ENCODE results near the gene THAP8. TPM values are rescaled to one million over a fixed set of nuclear protein-coding genes. Genes with fewer than 3 reads are reported as not detected.
A peak's percentile ranks its signal among the peaks of the same experiment; 100 is the strongest.

THAP8 gene
- total and polyA plus RNA-seq, 2 of the 13 experiments (the other 11 are each of a cell fraction or from before 2014, with no cell fraction given): 1.7 to 3.7 TPM

GRCh38 chr19:36014012-36014924 is 39.8 kb downstream of the THAP8 start, which contains the start of gene ALKBH6 (continued):
- TF ChIP-seq, protein P1, sequence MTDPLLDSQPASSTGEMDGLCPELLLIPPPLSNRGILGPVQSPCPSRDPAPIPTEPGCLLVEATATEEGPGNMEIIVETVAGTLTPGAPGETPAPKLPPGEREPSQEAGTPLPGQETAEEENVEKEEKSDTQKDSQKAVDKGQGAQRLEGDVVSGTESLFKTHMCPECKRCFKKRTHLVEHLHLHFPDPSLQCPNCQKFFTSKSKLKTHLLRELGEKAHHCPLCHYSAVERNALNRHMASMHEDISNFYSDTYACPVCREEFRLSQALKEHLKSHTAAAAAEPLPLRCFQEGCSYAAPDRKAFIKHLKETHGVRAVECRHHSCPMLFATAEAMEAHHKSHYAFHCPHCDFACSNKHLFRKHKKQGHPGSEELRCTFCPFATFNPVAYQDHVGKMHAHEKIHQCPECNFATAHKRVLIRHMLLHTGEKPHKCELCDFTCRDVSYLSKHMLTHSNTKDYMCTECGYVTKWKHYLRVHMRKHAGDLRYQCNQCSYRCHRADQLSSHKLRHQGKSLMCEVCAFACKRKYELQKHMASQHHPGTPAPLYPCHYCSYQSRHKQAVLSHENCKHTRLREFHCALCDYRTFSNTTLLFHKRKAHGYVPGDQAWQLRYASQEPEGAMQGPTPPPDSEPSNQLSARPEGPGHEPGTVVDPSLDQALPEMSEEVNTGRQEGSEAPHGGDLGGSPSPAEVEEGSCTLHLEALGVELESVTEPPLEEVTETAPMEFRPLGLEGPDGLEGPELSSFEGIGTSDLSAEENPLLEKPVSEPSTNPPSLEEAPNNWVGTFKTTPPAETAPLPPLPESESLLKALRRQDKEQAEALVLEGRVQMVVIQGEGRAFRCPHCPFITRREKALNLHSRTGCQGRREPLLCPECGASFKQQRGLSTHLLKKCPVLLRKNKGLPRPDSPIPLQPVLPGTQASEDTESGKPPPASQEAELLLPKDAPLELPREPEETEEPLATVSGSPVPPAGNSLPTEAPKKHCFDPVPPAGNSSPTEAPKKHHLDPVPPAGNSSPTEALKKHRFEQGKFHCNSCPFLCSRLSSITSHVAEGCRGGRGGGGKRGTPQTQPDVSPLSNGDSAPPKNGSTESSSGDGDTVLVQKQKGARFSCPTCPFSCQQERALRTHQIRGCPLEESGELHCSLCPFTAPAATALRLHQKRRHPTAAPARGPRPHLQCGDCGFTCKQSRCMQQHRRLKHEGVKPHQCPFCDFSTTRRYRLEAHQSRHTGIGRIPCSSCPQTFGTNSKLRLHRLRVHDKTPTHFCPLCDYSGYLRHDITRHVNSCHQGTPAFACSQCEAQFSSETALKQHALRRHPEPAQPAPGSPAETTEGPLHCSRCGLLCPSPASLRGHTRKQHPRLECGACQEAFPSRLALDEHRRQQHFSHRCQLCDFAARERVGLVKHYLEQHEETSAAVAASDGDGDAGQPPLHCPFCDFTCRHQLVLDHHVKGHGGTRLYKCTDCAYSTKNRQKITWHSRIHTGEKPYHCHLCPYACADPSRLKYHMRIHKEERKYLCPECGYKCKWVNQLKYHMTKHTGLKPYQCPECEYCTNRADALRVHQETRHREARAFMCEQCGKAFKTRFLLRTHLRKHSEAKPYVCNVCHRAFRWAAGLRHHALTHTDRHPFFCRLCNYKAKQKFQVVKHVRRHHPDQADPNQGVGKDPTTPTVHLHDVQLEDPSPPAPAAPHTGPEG (CRISPR knock-in tag; IDR thresholded peaks at IDR 0.05): no peak
- TF ChIP-seq TBX3 (IDR thresholded peaks at IDR 0.05; ENCODE audit: borderline replicate concordance): no peak
- TF ChIP-seq ZNF670 (CRISPR knock-in tag; IDR thresholded peaks at IDR 0.05; ENCODE audit: borderline replicate concordance): no peak
- no peak for TF ChIP-seq ZNF567 (CRISPR knock-in tag; IDR thresholded peaks at IDR 0.05; ENCODE audit: borderline replicate concordance)
- TF ChIP-seq ZNF484 (CRISPR knock-in tag; IDR thresholded peaks at IDR 0.05; ENCODE audit: borderline replicate concordance, low read depth): no peak
- peak; percentile 84 for TF ChIP-seq MXD4 (CRISPR knock-in tag; IDR thresholded peaks at IDR 0.05)
- TF ChIP-seq CBX1 (IDR thresholded peaks at IDR 0.05; ENCODE audit: low read depth): no peak
- TF ChIP-seq TSC22D2 (CRISPR knock-in tag; IDR thresholded peaks at IDR 0.05; ENCODE audit: borderline replicate concordance): peak; percentile 76; the same call in 1 of the 2 replicates
- TF ChIP-seq ZSCAN31 (CRISPR knock-in tag; IDR thresholded peaks at IDR 0.05; ENCODE audit: low read depth): peak; percentile 65; the same call in 1 of the 2 replicates
- TF ChIP-seq BCLAF1 (IDR thresholded peaks at IDR 0.05): no peak
- TF ChIP-seq ZNF431 (CRISPR knock-in tag; IDR thresholded peaks at IDR 0.05; ENCODE audit: borderline replicate concordance, low read depth): no peak
- TF ChIP-seq ZNF652 (CRISPR knock-in tag; IDR thresholded peaks at IDR 0.05; ENCODE audit: borderline replicate concordance, low read depth): no peak
- 0 out of 2 replicates have a peak, but pooled peaks have one; percentile 38 for TF ChIP-seq SP5 (CRISPR knock-in tag; IDR thresholded peaks at IDR 0.05; ENCODE audit: borderline replicate concordance, low read depth)
- TF ChIP-seq ZNF17 (CRISPR knock-in tag; IDR thresholded peaks at IDR 0.05): no peak
- TF ChIP-seq ZNF766 (CRISPR knock-in tag; IDR thresholded peaks at IDR 0.05; ENCODE audit: borderline replicate concordance): no peak
- peak; percentile 85; the same call in 1 of the 3 replicates for TF ChIP-seq MXI1 (IDR thresholded peaks at IDR 0.05; ENCODE audit: borderline replicate concordance, low read depth, low read length)
- no peak for TF ChIP-seq ZMYM2 (CRISPR knock-in tag; IDR thresholded peaks at IDR 0.05)
- peak; percentile 54 for TF ChIP-seq HNRNPLL (IDR thresholded peaks at IDR 0.05; ENCODE audit: low read depth, low read length, poor library complexity, severe bottlenecking)
- TF ChIP-seq MAFK (conservative IDR thresholded peaks at IDR 0.05 in 1 of 2, IDR thresholded peaks at IDR 0.05 in 1 of 2; ENCODE audit: low read length in 2 of 2): no peak
- TF ChIP-seq, protein P2, sequence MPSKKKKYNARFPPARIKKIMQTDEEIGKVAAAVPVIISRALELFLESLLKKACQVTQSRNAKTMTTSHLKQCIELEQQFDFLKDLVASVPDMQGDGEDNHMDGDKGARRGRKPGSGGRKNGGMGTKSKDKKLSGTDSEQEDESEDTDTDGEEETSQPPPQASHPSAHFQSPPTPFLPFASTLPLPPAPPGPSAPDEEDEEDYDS (CRISPR knock-in tag; IDR thresholded peaks at IDR 0.05): peak; percentile 88
